ENCODE data around the gene GRIA3. TPM values are rescaled to one million over a fixed set of nuclear protein-coding genes. Genes with fewer than 3 reads are reported as not detected.

The GRIA3 gene
- total RNA-seq, 1 experiment from 2014 or later = 1.4 TPM

GRCh38 chrX:123172869-123173268 lies 11.2 kb upstream of the GRIA3 start:
- peaks cover 36% of the 10 kb centered on the region for H3K9me3 ChIP-seq (ENCODE audit: control insufficient read depth, low read depth, low read length)
- no peaks in the 10 kb centered on the region; the same call in 1 of the 2 replicates for H3K27me3 ChIP-seq (ENCODE audit: insufficient read depth, low read length)
- H3K23me2 ChIP-seq (ENCODE audit: insufficient read length, low read depth, low read length, poor library complexity, severe bottlenecking) = no peaks in the 10 kb centered on the region
- no CpG with 5 or more reads among the region's 2 CpGs for WGBS (ENCODE audit: extremely low coverage, insufficient read length, low lambda C conversion rate)
- no peaks in the 10 kb centered on the region for H3K79me1 ChIP-seq (ENCODE audit: insufficient read depth, low read depth, low read length, poor library complexity, severe bottlenecking)
- no peak overlapping the region for H2BK12ac ChIP-seq (ENCODE audit: insufficient read length, low read depth, low read length)
- no peak overlapping the region for H2BK120ac ChIP-seq (ENCODE audit: low read depth, low read length, poor library complexity, severe bottlenecking)
- H2BK15ac ChIP-seq (ENCODE audit: low read depth, low read length) = no peak overlapping the region
- no peaks in the 10 kb centered on the region for H4K20me1 ChIP-seq (ENCODE audit: control insufficient read depth, insufficient read depth, insufficient read length)
- H3K4me1 Mint-ChIP-seq = peaks cover 4 to 7% of the 10 kb centered on the region in 2 experiments; a peak in 3 of 4 replicates
- no peak overlapping the region for H3K23ac ChIP-seq (ENCODE audit: insufficient read length, low read depth, low read length)
- no peak overlapping the region for H3K4me2 ChIP-seq (ENCODE audit: insufficient read depth, insufficient read length, low read length)
- no peak overlapping the region for H3K14ac ChIP-seq (ENCODE audit: insufficient read depth, low read length)
- peaks cover 0 to 60% of the 10 kb centered on the region in 2 experiments; a peak in 2 of 5 replicates for H3K9me3 Mint-ChIP-seq
- H3K9ac ChIP-seq (ENCODE audit: extremely low read depth, insufficient read length, low read length) = no peak overlapping the region
- no peak overlapping the region for H4K91ac ChIP-seq (ENCODE audit: insufficient read length, low read depth, low read length)
- H3K4me1 ChIP-seq (ENCODE audit: insufficient read depth, low read length) = no peaks in the 10 kb centered on the region
- H2AK5ac ChIP-seq (ENCODE audit: insufficient read length, low read length) = no peak overlapping the region
- no peak overlapping the region for H3T11ph ChIP-seq (ENCODE audit: low read length)
- no peak overlapping the region for H4K5ac ChIP-seq (ENCODE audit: insufficient read length, low read depth, low read length)
- no peak overlapping the region for H3K4ac ChIP-seq (ENCODE audit: low read depth, low read length)
- H2BK20ac ChIP-seq (ENCODE audit: low read depth, low read length, poor library complexity, severe bottlenecking) = no peak overlapping the region
- no peak overlapping the region for H3K27ac ChIP-seq (ENCODE audit: insufficient read length, low read depth, low read length)
- H2BK5ac ChIP-seq (ENCODE audit: insufficient read length, low read length) = no peak overlapping the region
- H2AFZ ChIP-seq (ENCODE audit: low read length) = no peak overlapping the region
- H4K8ac ChIP-seq (replicated peaks; ENCODE audit: insufficient read length, low read depth, low read length) = no peak overlapping the region
- no peak overlapping the region for H3K27ac Mint-ChIP-seq
- no peak overlapping the region for H3K18ac ChIP-seq (ENCODE audit: insufficient read length, low read depth, low read length)
- H3K27me3 Mint-ChIP-seq (ENCODE audit: low read depth) = peaks cover 1% of the 10 kb centered on the region; the same call in 1 of the 2 replicates
- no peak overlapping the region for H3K4me3 Mint-ChIP-seq
- DNase-seq = no peak
- no peak overlapping the region for H3K56ac ChIP-seq (ENCODE audit: insufficient read length, low read depth, low read length)
- no peaks in the 10 kb centered on the region for H3K36me3 Mint-ChIP-seq (ENCODE audit: insufficient read depth in 1 of 3, low read depth in 3 of 3)
- no peak for TF ChIP-seq CTCF (conservative IDR thresholded peaks at IDR 0.05)
- H3K79me2 ChIP-seq (ENCODE audit: insufficient read depth, low read length) = no peaks in the 10 kb centered on the region

All from H9 (cell line).